Left lung (tissue), 10 donors: Measurements from ENCODE around the gene GRIN2C. TPM values are rescaled to one million over a fixed set of nuclear protein-coding genes. Genes with fewer than 3 reads are reported as not detected.
A peak's percentile ranks its signal among the peaks of the same experiment; 100 is the strongest.

Source experiments
- ATAC-seq: fragments of 200-7000 bp; cut with Tn5 transposase; one replicate; pipeline ENCODE4 v1.9.1; 2020; ENCODE audit warnings: moderate library complexity
- DNase-seq, 4 donors: peaks; one replicate each; pipeline ENCODE4 v3.0.0-alpha.2; 2013 to 2020
- H3K27ac ChIP-seq, 2 donors: fragments of 200-600 bp; sonication (generic) in 1 of 2; one replicate each; pipeline versions ENCODE4 v1.5.0 to v1.8.0; 2020 to 2021
- H3K27me3 ChIP-seq, 2 donors: fragments of 200-600 bp; sonication (generic) in 1 of 2; one replicate each; pipeline versions ENCODE4 v1.5.0 to v1.8.0; 2020 to 2021
- H3K36me3 ChIP-seq, 2 donors: fragments of 200-600 bp; sonication (generic) in 1 of 2; one replicate each; pipeline versions ENCODE4 v1.5.0 to v1.8.0; 2020 to 2021
- H3K4me1 ChIP-seq, 2 donors: fragments of 200-600 bp; one replicate each; pipeline ENCODE4 v1.8.0; 2021
- H3K4me3 ChIP-seq, 2 donors: fragments of 200-600 bp; sonication (generic) in 1 of 2; one replicate each; pipeline versions ENCODE4 v1.5.0 to v1.8.0; 2020 to 2021; ENCODE audit warnings: mild to moderate bottlenecking in 1 of 2
- H3K9me3 ChIP-seq, 2 donors: fragments of 200-600 bp; sonication (generic) in 1 of 2; one replicate each; pipeline versions ENCODE4 v1.5.0 to v1.8.0; 2020 to 2021
- CTCF ChIP-seq, 2 donors: fragments of 200-600 bp; sonication (generic) in 1 of 2; IDR thresholded peaks; one replicate each; pipeline versions ENCODE4 v1.5.0 to v1.8.0; 2021; ENCODE audit warnings: antibody characterized with exemption in 2 of 2
- intact Hi-C, 2 donors: fragments of 100-400 bp; cut with DNase I; formaldehyde crosslinking; loops; one replicate each; pipeline versions ENCODE4 v1.11.2 to v1.14.2; 2022
- polyA plus RNA-seq, 6 donors: library from polyadenylated mRNA; unstranded; fragments of 120-200 nt; gene quantifications; one replicate each; pipeline ENCODE4 v1.2.1, GENCODE V29; 2013; ENCODE audit not compliant: insufficient read length in 6 of 6
- total RNA-seq, 2 donors: library from RNA; stranded (reverse); fragmentation: NEBNext Ultra II Directional; extraction: Animal tissue kit (Norgen Biotek cat#: 25700); gene quantifications; one replicate each; pipeline ENCODE4 v1.2.1, GENCODE V29; 2021
- donor health status: DM: no; HTN: yes; CAD: no.
- donor health status: DM: no; HTN: no; CAD: no.

Gene GRIN2C
- total and polyA plus RNA-seq, 8 donors = 0.15 to 0.43 (median 0.26) TPM; not detected in 1

DNA sequence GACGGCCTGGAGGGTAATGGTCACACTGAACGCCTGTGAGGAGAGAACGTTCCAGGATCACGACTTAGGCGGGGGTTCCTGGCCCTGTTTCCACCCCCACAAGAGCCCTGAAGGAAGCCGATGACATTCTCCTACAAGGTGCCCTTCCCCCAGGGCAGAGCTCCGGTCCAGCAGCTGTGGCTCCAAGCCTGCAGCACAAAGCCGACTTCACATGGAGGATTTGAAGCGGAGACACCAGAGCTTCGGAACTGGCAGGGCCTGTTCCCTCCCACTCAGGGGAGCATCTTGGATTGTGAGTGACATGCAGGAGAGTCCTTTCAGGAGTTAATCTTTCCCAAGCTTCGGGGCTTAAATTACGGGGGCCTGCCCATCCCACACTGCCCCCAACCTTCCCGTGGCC is 28.8 kb upstream of the GRIN2C start:
- ATAC-seq (no peak), DNase-seq (no peak)
- TF ChIP-seq CTCF (IDR thresholded peaks at IDR 0.05) = no peak
- H3K9me3 ChIP-seq = no peaks in the 10 kb centered on the region
- H3K36me3 ChIP-seq = no peaks in the 10 kb centered on the region
- H3K27ac ChIP-seq = no peak overlapping the region
- peaks cover 16 to 85% of the 10 kb centered on the region in 2 donors for H3K27me3 ChIP-seq
- H3K4me3 ChIP-seq = no peak overlapping the region
- H3K4me1 ChIP-seq = peaks cover 0 to 10% of the 10 kb centered on the region in 2 donors
- intact Hi-C loops = no loop called here

DNA sequence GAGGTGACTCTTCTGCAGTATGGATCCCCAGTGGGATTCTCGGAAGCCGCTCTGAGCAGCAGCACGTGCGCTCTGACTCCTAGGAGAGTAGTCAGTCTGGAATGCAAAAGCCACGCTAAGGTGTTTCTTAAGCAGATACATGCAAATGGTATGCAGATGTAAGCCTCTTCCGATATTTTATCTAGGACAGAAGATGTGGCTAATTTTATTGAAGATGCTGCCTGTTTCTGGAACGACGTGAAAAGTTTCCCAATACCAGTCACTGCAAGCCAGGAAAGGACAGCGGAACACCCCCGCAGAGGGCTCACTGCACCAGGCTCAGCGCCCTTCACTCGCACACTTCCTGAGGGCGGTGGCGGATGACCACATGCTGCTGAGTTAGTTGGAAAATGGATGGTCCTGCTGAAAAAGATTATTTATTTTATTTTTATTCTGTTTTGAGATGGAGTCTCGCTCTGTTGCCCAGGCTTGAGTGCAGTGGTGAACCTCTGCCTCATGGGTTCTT is 23.6 kb upstream of the GRIN2C start:
- intact Hi-C loops = no loop called here
- peak; percentile 17 for ATAC-seq
- H3K4me3 ChIP-seq = no peak overlapping the region
- H3K36me3 ChIP-seq = no peaks in the 10 kb centered on the region
- no peaks in the 10 kb centered on the region for H3K9me3 ChIP-seq
- no peak for DNase-seq
- H3K27ac ChIP-seq = no peak overlapping the region
- peaks cover 0 to 57% of the 10 kb centered on the region in 2 donors for H3K27me3 ChIP-seq
- TF ChIP-seq CTCF (IDR thresholded peaks at IDR 0.05) = no peak
- H3K4me1 ChIP-seq = no peaks in the 10 kb centered on the region

DNA sequence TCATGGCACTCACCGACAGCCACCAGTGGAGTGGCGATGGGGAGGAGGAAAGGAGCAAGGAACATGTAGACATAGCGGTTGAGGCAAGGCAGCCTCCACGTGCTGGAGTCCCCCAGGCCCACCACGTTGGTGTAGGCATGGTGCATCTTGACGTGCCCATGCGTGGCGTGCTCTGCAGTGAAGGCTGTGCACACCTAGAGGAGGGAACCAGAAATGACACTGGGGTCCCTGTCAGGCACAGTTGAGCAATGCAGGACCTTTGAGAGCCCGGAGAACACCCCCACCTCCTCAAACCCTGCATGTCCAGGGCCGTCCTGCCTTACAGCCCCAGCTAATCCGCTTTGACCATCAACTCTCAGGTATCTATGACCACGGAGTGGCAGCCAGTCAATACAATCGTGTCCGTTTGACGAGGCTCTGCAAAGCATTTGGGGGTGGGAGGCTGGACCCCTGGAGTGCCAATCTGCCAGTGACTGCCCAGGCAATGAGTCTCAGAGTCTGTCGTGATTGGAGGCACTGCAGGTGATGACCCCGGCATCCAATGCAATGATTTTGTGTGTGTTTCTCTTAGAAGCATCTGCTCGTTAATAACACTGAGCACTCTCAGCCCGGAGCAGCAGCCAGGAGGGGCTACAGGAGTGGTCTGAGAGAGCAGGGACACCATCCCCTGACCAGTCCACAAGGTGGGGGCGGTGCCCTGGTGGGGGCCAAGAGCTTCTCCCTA is 23.0 kb upstream of the GRIN2C start:
- H3K27me3 ChIP-seq = peaks cover 0 to 57% of the 10 kb centered on the region in 2 donors
- TF ChIP-seq CTCF (IDR thresholded peaks at IDR 0.05) = no peak
- H3K9me3 ChIP-seq = no peaks in the 10 kb centered on the region
- no peaks in the 10 kb centered on the region for H3K4me1 ChIP-seq
- DNase-seq = no peak
- intact Hi-C loops = no loop called here
- H3K4me3 ChIP-seq = no peak overlapping the region
- no peak overlapping the region for H3K27ac ChIP-seq
- H3K36me3 ChIP-seq = no peaks in the 10 kb centered on the region
- ATAC-seq = no peak

- peaks cover 0 to 49% of the 10 kb centered on the region in 2 donors for H3K27me3 ChIP-seq
- H3K27ac ChIP-seq = no peak overlapping the region
- no peak for DNase-seq
- H3K4me3 ChIP-seq = no peak overlapping the region
- intact Hi-C loops = no loop called here
- ATAC-seq = no peak
- H3K36me3 ChIP-seq = no peaks in the 10 kb centered on the region
- no peaks in the 10 kb centered on the region for H3K4me1 ChIP-seq
- TF ChIP-seq CTCF (IDR thresholded peaks at IDR 0.05) = no peak
- no peaks in the 10 kb centered on the region for H3K9me3 ChIP-seq
Observed at GRCh38 chr17:74881073-74881472, 21.4 kb upstream of the GRIN2C start.

GRCh38 chr17:74879308-74879707 is 19.6 kb upstream of the GRIN2C start:
- intact Hi-C loops = no loop called here
- TF ChIP-seq CTCF (IDR thresholded peaks at IDR 0.05) = no peak
- ATAC-seq = no peak

More at GRCh38 chr17:74879308-74879707, 19.6 kb upstream of the GRIN2C start:
- H3K27me3 ChIP-seq = peaks cover 0 to 36% of the 10 kb centered on the region in 2 donors
- H3K36me3 ChIP-seq = no peaks in the 10 kb centered on the region
- H3K9me3 ChIP-seq = no peaks in the 10 kb centered on the region
- no peak for DNase-seq
- no peak overlapping the region for H3K27ac ChIP-seq
- no peaks in the 10 kb centered on the region for H3K4me1 ChIP-seq
- no peak overlapping the region for H3K4me3 ChIP-seq
